GM20000 (cell line): ENCODE measurements around the gene PIP5K1A.

Source experiments
- DNase-seq: peaks from one replicate; pipeline ENCODE4 v3.0.0; 2012; ENCODE audit warnings: low spot score
- TF ChIP-seq, protein P1 (sequence below): IDR thresholded peaks from 2 replicates; pipeline ENCODE4 v1.5.1; 2012; ENCODE audit warnings: mild to moderate bottlenecking, control low read depth; ENCODE audit errors: extremely low read depth, missing control alignments

PIP5K1A gene

DNA sequence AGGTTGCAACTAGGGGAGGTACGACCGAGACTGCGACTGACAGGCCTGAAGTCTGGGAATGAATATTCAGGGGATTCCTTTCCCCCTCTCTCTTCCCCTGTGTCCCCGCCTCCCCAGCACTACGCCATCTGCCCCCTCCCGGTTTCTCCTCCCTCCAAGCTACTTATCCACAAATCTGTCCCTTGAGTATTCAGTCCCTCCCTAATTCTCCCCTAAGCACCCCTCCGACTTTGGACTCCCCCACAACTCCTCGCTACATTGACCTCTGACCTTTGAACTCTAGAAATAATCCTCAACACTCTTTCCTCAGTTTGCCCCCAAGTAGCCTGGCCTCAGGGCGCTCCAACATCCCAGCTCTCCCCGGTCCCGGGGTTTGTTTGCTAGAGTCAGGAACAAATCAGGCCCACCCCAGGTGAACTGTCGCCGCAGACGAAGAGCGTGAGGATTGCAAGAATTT lies 33.0 kb upstream of the PIP5K1A start:
- TF ChIP-seq, protein P1, sequence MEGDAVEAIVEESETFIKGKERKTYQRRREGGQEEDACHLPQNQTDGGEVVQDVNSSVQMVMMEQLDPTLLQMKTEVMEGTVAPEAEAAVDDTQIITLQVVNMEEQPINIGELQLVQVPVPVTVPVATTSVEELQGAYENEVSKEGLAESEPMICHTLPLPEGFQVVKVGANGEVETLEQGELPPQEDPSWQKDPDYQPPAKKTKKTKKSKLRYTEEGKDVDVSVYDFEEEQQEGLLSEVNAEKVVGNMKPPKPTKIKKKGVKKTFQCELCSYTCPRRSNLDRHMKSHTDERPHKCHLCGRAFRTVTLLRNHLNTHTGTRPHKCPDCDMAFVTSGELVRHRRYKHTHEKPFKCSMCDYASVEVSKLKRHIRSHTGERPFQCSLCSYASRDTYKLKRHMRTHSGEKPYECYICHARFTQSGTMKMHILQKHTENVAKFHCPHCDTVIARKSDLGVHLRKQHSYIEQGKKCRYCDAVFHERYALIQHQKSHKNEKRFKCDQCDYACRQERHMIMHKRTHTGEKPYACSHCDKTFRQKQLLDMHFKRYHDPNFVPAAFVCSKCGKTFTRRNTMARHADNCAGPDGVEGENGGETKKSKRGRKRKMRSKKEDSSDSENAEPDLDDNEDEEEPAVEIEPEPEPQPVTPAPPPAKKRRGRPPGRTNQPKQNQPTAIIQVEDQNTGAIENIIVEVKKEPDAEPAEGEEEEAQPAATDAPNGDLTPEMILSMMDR: no peak

DNA sequence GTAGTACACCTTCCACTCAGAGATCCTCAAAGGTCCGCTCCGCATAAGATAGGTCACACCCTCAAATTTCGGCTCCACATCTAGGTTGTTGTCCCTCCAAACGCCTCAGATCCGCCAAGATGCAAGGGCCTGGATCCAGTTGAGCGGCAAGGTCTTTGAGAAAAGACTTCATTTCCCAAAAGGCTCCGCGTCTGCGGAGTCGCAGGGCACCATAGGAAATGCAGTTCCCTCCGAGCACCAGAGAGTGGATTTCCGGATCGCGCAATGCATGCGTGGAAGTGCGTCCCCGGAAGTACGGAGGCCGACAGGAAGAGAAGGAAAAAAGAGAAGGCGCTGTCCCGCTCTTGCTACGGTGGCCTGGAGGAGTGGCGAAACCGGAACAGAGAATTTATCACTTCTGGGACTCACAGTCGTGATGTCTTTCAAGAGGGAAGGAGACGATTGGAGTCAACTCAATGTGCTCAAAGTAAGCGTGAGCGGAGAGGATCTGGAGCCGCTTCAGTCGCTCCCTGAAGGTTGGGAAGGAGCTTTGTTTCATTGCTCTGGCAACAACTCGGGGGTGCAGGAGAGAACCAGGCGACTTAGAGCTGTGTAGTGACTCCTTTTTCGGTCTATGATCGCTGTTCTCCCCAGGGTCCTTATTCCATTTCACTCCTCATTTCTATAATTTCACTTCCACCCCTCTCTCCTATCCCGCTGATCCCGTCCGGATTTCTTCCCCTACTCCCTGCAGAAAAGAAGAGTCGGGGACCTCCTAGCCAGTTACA lies 32.4 kb upstream of the PIP5K1A start, which contains the start of the genes LYSMD1 and SCNM1:
Gene LYSMD1, minus strand, starts transcription at position 165 of the 767 bp plus-strand sequence. CDS start 644 bp downstream, outside the sequence.
Gene SCNM1, plus strand, starts transcription at position 407 of the 767 bp plus-strand sequence. Its CDS starts 9 bp downstream, at position 416.
- peak; percentile 91 for DNase-seq
- TF ChIP-seq, protein P1: no peak

More for the DNA sequence above, 33.0 kb upstream of the PIP5K1A start:
- DNase-seq: no peak

DNA sequence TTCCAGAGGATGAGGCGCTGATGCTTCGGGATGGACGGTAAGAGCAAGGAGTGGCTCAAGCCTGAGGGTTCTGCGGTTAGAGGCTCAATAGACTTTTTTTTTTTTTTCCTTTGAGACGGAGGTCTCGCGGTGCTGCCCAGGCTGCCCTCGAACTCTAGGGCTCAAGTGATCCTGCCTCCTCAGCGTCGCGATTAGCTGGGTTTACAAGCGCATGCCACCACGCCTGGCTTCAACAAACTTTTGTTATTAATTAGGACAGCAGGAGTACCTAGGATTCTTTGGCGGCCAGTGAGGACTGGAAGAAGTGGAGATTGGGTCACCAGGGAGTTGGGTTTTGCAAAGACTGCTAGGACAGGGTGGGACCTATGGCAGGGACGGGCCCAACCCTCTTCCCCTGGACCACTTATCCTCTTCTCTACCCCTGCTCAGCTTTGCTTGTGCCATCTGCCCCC lies 31.8 kb upstream of the PIP5K1A start:
- TF ChIP-seq, protein P1: no peak
- DNase-seq: no peak

DNA sequence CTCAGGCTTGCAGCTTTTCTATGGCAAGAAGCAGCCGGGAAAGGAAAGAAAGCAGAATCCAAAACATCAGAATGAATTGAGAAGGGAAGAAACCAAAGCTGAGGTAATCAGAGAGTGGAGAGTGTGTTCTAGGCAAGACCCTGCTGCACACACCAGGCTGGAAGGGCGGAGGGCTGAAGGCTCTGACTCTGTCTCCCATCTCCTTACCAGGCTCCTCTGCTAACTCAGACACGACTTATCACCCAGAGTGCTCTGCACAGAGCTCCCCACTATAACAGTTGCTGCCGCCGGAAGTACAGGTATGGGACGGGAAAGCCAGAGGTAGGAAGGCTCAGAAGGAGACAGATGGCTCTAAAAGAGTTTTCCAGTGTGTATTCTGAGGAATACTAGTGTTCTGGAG lies 31.2 kb upstream of the PIP5K1A start:
- TF ChIP-seq, protein P1: no peak

DNA sequence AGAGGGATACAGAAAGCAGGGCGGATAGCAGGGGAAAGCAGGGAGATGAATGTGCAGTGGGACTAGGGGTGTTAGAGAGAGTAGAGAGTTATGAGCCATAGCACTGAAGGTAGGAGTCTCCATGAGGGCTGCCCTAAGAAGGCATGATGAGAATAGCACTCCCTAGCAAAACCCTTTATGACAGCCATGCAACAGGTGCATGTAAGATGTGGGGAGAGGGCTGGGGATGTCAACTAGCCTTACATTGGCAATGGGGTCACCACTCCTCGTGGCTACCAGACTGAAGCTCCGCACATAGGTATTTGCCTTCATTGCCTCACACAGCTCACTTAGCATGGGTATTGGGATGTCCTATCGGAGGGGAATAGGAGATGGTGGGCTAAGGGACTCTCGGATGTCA lies 27.2 kb upstream of the PIP5K1A start:
- TF ChIP-seq, protein P1: no peak
- no peak for DNase-seq

More for the DNA sequence above, 31.2 kb upstream of the PIP5K1A start:
- no peak for DNase-seq

DNA sequence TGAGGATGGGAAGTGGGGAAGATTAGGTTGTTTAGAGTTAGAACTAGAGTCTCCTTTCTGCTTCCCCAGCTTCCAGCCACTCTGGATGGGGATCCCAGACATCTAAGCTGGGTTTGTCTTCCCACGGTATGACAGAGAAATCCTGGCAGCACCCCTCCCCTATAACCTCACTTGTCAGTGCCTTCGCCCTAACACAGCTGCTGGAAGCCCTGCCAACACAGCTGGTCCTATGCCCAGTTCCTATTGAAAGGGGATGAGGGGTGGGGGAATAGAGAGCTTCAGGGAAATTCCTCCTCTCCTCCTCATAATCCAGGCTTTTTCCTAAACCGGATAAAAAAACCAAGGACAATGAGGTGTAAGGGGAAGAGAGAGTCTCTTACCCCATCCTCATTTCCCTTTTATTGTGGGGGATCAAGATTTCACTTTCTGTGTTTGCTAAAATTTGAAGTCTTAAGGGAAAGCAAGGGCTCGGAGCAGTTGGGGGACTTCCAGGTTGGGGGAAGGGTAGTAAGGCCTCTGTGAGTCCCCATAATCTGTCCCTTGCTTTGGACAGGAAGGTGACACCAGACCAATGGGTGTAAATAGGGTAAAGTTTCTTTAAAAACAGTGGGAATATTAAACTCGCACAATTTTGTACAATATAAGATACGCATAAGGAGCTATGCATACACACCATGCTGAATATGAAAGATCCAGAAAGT lies 23.2 kb upstream of the PIP5K1A start:
- no peak for DNase-seq
- TF ChIP-seq, protein P1: no peak

DNA sequence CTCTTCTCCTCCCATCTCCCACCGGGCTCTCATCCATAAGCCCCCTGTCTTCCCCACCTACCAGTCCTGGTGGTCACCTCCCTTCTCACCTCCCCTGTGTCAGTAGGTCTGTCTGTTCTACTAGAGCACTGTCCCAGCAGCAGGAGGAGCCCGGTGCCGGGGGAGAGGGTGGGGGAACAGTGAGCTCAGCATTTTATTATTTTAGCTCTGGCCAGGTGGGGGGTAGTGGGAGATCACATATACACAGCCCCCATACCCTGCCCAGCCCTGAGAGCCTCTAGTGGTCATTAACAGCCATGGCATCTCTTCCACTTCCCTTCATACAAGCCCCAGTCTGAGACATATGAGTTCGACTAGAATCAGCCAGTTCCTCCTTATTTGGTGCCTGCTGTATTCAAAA lies 22.5 kb upstream of the PIP5K1A start, which contains the start of gene TMOD4:
Gene TMOD4, minus strand, starts transcription at position 119 of the 400 bp plus-strand sequence. CDS start 1,106 bp downstream, outside the sequence.
- DNase-seq: no peak

More for the DNA sequence above, 22.5 kb upstream of the PIP5K1A start, which contains the start of gene TMOD4:
- TF ChIP-seq, protein P1: no peak
